Keratinocyte (primary cell): ENCODE measurements around the gene WASF2.
A peak's percentile ranks its signal among the peaks of the same experiment; 100 is the strongest.

ENCODE experiments used
- CTCF ChIP-seq, 3 experiments: IDR thresholded peaks in 1 of 3; conservative IDR thresholded peaks in 1 of 3; optimal IDR thresholded peaks in 1 of 3; 2 replicates in 2 of 3; 3 replicates in 1 of 3; pipeline versions ENCODE3 to v1.5.1; 2011; ENCODE audit warnings: low read length in 3 of 3, mild to moderate bottlenecking in 3 of 3, moderate library complexity in 2 of 3, control low read depth in 1 of 3, inconsistent platforms in 1 of 3; ENCODE audit not compliant: insufficient read depth in 2 of 3; ENCODE audit errors: extremely low read depth in 1 of 3
- EZH2 ChIP-seq: IDR thresholded peaks from one replicate; pipeline ENCODE4 v1.6.1; 2012; ENCODE audit warnings: inconsistent platforms, mild to moderate bottlenecking, low read length, moderate library complexity

DNA sequence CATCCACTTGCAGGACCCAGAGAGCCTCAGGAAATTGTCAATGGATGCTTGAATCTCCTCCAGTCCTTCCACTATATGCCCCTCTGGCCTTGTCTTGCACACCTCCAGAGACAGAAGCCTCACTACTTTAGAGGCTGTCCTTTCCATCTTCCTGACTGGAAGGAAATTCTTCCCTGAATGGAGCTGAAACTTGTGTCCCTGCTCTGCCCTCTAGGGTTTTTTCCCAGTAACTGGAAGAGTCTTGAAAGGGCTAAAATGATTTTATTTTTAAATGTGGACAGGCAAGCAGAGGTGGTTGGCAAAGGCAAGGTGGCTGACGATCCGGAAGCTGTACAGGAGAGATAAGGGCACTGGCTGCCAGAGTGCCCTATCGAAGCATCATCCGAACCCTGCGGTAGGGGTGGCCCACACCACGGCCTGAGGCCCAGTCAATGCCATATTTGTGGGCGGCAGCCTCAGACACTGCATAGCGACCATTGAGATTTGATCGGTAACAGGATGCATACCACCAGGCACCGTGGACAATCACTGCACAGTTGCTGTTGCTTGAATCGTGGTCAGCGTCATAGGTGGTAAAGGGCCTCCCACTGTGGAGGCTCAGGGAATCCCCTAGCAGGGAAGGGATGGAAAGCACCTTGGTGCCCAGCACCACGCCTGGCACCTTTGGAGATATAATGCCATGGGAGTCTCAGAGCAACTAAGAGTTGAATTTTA is 120.9 kb downstream of the WASF2 start:
- TF ChIP-seq CTCF (optimal IDR thresholded peaks at IDR 0.05 in 1 of 3, IDR thresholded peaks at IDR 0.05 in 1 of 3, conservative IDR thresholded peaks at IDR 0.05 in 1 of 3; ENCODE audit: extremely low read depth in 1 of 3, insufficient read depth in 2 of 3, low read length in 3 of 3), result peak in 2 of 3 experiments; percentile 18 to 32
- TF ChIP-seq EZH2, result no peak
